HG02678 (cell line): Measurements from ENCODE around the gene CHIT1.

ENCODE experiments used
- ATAC-seq: cut with Tn5 transposase; IDR thresholded peaks from one replicate; pipeline ENCODE4 v1.9.1; 2021; ENCODE audit warnings: mild to moderate bottlenecking, moderate library complexity; ENCODE audit not compliant: unreplicated experiment

Gene CHIT1

GRCh38 chr1:203217139-203217655 lies 12.3 kb downstream of the CHIT1 start:
- ATAC-seq, result no peak

- ATAC-seq, result no peak
Observed at GRCh38 chr1:203216274-203217138, 13.0 kb downstream of the CHIT1 start.

- ATAC-seq, result no peak
Observed at GRCh38 chr1:203215573-203215972, 13.9 kb downstream of the CHIT1 start.

- no peak for ATAC-seq
Observed at GRCh38 chr1:203214871-203215270, 14.6 kb downstream of the CHIT1 start.

- no peak for ATAC-seq
Observed at GRCh38 chr1:203213126-203213525, 16.3 kb downstream of the CHIT1 start.

GRCh38 chr1:203211812-203212211 lies 17.7 kb downstream of the CHIT1 start:
- no peak for ATAC-seq

GRCh38 chr1:203210988-203211387 lies 18.5 kb downstream of the CHIT1 start:
- no peak for ATAC-seq

- ATAC-seq, result no peak
Observed at GRCh38 chr1:203210350-203210749, 19.1 kb downstream of the CHIT1 start.

GRCh38 chr1:203208181-203208580 lies 21.3 kb downstream of the CHIT1 start:
- no peak for ATAC-seq

GRCh38 chr1:203207751-203208150 lies 21.7 kb downstream of the CHIT1 start:
- no peak for ATAC-seq

GRCh38 chr1:203206129-203206687 lies 23.3 kb downstream of the CHIT1 start:
- no peak for ATAC-seq

- ATAC-seq, result no peak
Observed at GRCh38 chr1:203204756-203205155, 24.7 kb downstream of the CHIT1 start.

- ATAC-seq, result no peak
Observed at GRCh38 chr1:203202431-203203245, 26.8 kb downstream of the CHIT1 start.

GRCh38 chr1:203201516-203202205 lies 27.8 kb downstream of the CHIT1 start:
- no peak for ATAC-seq

- ATAC-seq, result no peak
Observed at GRCh38 chr1:203200916-203201315, 28.6 kb downstream of the CHIT1 start.

GRCh38 chr1:203199816-203200571 lies 29.5 kb downstream of the CHIT1 start:
- no peak for ATAC-seq

- no peak for ATAC-seq
Observed at GRCh38 chr1:203199481-203199815, 30.0 kb downstream of the CHIT1 start.

- ATAC-seq, result no peak
Observed at GRCh38 chr1:203199002-203199401, 30.5 kb downstream of the CHIT1 start.

GRCh38 chr1:203197625-203198024 lies 31.8 kb downstream of the CHIT1 start:
- no peak for ATAC-seq

- ATAC-seq, result no peak
Observed at GRCh38 chr1:203196371-203196770, 33.1 kb downstream of the CHIT1 start.
